Activated CD4-positive, CD25-positive, alpha-beta regulatory T cell treated with anti-CD3 and anti-CD28 coated beads, Interleukin-2, amount 50 U/mL, for 16 hours (primary cell): ENCODE results near the gene AXL.

Experiments
- DNase-seq: peaks from one replicate; pipeline ENCODE4 v3.0.0-alpha.2; 2020; ENCODE audit warnings: low read depth, low spot score

AXL gene

DNA sequence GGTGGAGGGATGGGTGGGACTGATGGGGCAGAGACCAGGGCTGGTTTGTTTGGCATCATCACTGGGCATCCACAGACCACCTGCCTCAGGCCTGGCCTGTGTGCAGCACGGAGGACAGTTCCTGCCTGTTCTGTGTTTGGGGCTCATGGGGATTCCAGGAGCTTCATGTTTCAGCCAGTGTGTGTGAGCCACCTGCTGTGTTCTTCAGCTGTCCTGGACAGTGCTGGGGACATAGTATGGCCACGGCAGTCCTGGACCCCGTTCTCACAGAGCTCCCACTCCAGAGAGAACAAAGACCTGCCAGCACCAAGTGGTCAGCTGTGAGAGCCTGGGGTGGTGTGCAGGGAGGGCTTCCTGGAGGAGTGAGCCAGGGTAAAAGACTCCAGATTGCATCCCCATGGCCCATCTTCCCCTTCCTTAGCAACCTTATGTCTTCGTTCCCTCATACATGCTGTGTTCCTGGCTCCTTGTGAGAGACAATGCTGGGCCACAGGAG is 89.0 kb downstream of the AXL start:
- DNase-seq, result no peak

DNA sequence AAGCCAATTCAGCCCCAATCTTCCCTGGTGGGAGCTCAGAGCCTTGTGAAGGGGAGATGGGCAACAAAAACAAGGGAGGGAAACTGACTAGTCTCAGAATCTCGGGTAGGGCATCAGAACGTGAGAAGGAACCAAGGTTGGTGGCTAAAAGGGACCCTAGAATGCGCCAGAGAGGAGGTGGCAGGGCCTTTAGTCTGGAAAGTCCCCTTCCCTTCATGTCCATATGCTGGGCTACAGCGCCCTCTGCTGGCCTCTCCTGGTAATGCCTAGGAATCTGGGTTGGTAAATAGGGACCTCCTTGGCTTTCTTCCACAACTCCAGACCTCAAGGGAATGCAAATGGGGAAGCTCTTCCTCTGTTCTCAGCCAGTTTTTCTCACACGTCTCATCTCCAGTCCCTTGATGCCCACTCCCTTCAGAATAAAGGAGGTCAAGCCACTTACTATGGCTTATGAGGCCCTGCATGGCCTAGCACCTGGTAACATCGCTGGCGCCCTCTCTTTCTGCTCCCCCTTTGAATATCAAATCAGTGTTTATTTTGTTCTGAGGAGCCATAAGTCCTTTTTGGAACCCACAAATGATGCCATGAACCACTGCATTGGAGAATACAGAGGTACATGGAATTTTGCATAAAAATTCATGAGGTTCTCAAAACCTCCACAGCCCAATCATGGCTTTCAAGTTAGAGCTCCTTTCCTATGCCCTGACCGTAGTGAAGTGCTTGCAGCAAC is 89.6 kb downstream of the AXL start:
- DNase-seq, result peak; percentile 91

DNA sequence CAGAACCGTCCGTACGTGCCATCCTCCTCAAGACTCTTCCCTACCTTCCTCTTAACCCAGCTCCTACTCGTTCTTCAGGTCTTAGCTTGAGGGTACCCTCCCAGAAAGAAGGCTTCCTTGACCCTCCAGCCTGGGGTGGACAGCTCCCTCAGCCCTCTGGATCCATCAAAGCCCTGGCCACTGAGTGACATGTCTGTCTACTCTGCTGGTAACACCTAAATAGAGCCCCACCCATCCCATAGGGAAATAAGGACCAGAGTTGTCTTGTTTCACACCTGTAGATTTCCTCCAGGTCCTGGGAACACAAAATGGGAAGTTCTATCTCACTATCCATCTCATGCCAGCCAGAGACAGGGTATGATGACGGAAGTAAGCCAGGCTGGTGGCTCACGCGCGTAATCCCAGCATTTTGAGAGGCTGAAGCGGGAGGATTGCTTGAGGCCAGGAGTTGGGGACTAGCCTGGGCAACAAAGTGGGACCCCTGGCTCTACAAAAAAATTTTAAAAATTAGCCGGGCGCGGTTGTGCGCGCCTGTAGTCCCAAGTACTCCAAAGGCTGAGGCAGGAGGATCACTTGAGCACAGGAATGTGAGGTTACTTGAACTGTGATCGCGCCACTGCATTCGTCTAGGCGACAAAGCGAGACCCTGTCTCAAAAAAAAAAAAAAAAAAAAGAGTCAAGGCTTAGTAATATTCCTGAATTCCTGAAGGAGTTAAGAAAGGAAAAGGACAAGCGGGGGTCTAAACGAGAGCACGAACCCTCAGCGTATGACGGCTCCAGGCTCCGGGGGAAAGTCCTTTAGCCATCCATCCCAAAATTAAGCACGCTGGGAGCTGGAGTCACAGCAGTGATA is 90.4 kb downstream of the AXL start:
- no peak for DNase-seq

DNA sequence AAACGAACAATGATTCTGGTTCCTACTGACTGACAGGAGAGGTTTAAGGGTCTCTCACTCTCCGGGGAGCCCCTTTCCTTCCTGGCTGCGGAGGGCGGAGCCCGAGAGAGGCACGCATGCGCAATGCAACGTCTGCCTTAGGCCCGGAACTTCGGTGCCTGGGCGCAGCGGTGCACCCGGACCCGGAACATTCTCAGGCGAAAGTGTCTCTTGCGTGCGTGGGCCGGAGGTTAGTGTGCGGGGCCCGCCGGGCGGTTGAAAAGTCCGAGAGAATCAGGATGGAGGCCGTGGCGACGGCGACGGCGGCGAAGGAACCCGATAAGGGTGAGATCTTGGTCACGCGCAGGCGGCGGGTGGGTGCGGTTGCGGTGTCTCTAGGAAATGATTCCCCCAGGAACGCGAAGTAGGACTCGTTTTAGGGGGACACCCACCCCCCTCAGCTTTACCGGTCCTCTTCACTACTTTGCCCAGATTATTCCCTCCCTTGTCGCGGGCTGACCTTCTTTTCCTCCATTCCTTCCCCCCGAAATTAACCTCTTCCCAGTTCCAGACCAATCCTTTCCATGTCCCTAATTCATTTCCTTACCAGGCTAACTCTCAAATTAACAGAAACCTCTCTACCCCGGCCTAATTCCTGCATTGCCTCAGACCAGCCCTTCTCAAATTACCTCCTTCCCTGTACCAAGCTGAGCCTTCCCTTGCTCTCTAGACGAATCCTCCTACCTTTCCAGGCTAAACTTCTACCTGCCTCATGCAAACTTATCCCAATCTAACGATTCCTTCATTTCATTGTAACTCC is 91.2 kb downstream of the AXL start, which contains the start of gene CCDC97:
CCDC97 (plus strand) TSS at position 140 of the 799 bp plus-strand sequence; CDS start at position 279, 139 bp downstream.
- DNase-seq, result peak; percentile 76

DNA sequence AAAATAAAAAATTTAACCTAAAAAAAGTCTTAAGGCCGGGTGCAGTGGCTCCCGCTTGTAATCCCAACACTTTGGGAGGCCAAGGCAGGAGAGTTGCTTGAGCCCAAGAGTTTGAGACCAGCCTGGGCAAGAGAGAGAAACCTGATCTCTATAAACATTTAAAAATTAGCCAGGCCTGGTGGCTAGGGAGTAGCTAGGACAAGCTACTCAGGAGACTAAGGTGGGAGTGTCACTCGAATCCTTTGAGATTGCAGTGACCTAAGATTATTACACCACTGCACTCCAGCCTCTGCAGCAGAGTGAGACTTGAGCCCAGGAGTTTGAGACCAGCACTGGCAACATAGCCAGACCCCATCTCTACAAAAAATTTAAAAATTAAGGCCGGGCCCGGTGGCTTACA is 92.0 kb downstream of the AXL start:
- no peak for DNase-seq
